SK-N-MC (cell line): ENCODE measurements around the gene AGAP1.
"Not testable (repeated sequence)": the region's sequence is repeated elsewhere in the genome, so short reads cannot be mapped to it uniquely, and the experiment has no call there.

Experiments
- EZH2 ChIP-seq: fragments of 200-600 bp; sonication (generic); IDR thresholded peaks from one replicate; pipeline ENCODE4 v1.6.1; 2017; ENCODE audit warnings: antibody characterized with exemption
- POLR2AphosphoS5 ChIP-seq: IDR thresholded peaks from 2 replicates; pipeline ENCODE4 v1.6.1; 2012; ENCODE audit warnings: mild to moderate bottlenecking, low read depth, low read length, borderline replicate concordance

DNA sequence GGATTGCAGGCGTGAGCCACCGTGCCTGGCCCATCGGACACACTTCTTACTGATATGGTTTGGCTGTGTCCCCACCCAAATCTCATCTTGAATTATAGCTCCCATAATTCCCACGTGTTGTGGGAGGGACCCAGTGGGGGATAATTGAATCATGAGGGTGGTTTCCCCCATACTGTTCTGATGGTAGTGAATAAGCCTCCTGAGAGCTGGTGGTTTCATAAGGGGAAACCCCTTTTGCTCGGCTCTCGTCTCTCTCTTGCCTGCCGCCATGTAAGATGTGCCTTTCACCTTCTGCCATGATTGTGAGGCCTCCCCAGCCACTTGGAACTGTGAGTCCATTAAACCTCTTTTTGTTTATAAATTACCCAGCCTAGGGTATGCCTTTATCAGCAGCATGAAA is 109.1 kb downstream of the AGAP1 start:
- TF ChIP-seq POLR2AphosphoS5, EZH2: not testable (repeated sequence)
